PC-3 (cell line): ENCODE results near the gene VPS41.

Experiments used
- EZH2 ChIP-seq: fragments of 300-600 bp; sonication (generic); IDR thresholded peaks from one replicate; pipeline ENCODE4 v1.6.1; 2017; ENCODE audit warnings: antibody characterized with exemption, mild to moderate bottlenecking, low read length; ENCODE audit not compliant: unreplicated experiment
- EZH2phosphoT487 ChIP-seq: fragments of 300-600 bp; sonication (generic); IDR thresholded peaks from 2 replicates; pipeline ENCODE4 v1.6.1; 2018; ENCODE audit warnings: mild to moderate bottlenecking, antibody characterized with exemption, low read length, borderline replicate concordance
- TF ChIP-seq, protein P1 (sequence below): fragments of 300-600 bp; sonication (generic); conservative IDR thresholded peaks from 2 replicates; pipeline ENCODE4 v1.5.1; 2017; ENCODE audit warnings: antibody characterized with exemption, low read depth, mild to moderate bottlenecking, low read length

DNA sequence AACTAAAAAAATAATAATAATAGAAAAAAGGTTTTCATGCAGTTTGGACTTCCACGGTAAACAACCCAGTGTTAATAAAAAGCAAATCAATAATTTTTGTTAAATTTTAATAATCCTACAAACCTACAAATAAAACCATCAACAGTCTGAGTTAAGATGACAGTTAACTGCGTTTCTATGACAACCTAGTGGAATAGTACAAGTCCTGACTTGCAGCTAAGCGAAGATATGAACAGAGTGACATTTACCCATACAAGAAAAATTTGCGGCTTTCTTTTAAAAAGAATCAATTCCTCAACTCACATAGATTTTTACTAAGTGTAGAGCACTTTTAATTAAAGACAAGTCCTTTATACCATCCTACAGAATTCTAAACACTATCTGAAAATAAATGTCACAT is 35.6 kb downstream of the VPS41 start:
- TF ChIP-seq, protein P1, sequence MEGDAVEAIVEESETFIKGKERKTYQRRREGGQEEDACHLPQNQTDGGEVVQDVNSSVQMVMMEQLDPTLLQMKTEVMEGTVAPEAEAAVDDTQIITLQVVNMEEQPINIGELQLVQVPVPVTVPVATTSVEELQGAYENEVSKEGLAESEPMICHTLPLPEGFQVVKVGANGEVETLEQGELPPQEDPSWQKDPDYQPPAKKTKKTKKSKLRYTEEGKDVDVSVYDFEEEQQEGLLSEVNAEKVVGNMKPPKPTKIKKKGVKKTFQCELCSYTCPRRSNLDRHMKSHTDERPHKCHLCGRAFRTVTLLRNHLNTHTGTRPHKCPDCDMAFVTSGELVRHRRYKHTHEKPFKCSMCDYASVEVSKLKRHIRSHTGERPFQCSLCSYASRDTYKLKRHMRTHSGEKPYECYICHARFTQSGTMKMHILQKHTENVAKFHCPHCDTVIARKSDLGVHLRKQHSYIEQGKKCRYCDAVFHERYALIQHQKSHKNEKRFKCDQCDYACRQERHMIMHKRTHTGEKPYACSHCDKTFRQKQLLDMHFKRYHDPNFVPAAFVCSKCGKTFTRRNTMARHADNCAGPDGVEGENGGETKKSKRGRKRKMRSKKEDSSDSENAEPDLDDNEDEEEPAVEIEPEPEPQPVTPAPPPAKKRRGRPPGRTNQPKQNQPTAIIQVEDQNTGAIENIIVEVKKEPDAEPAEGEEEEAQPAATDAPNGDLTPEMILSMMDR, result no peak
- TF ChIP-seq EZH2 (no peak), EZH2phosphoT487 (no peak)
